Right lobe of liver (tissue), 6 donors: ENCODE data around the gene TNS3. TPM values are rescaled to one million over a fixed set of nuclear protein-coding genes. Genes with fewer than 3 reads are reported as not detected.

ENCODE experiments used
- ATAC-seq, 4 donors: fragments of 200-7000 bp; cut with Tn5 transposase; one replicate each; pipeline ENCODE4 v1.9.1; 2020; ENCODE audit warnings: mild to moderate bottlenecking in 4 of 4, moderate library complexity in 4 of 4
- DNase-seq, 3 donors: peaks; one replicate each; pipeline ENCODE4 v3.0.0-alpha.2; 2020
- H3K27ac ChIP-seq, 3 donors: fragments of 200-600 bp; one replicate each; pipeline ENCODE4 v1.8.0; 2022
- H3K27me3 ChIP-seq, 2 donors: fragments of 200-600 bp; one replicate each; pipeline ENCODE4 v1.8.0; 2022
- H3K36me3 ChIP-seq, 4 donors: fragments of 200-600 bp; sonication (generic) in 1 of 4; one replicate each; pipeline versions ENCODE4 v1.5.1 to v1.8.0; 2017 to 2022; ENCODE audit warnings: control low read depth in 1 of 4
- H3K4me1 ChIP-seq, 4 donors: fragments of 200-600 bp; sonication (generic) in 1 of 4; one replicate each; pipeline versions ENCODE4 v1.5.1 to v1.8.0; 2017 to 2022; ENCODE audit warnings: control low read depth in 1 of 4
- H3K4me3 ChIP-seq, 3 donors: fragments of 200-600 bp; one replicate each; pipeline ENCODE4 v1.8.0; 2022
- H3K9me3 ChIP-seq, 4 donors: fragments of 200-600 bp; sonication (generic) in 1 of 4; one replicate each; pipeline versions ENCODE4 v1.5.1 to v1.8.0; 2017 to 2022; ENCODE audit warnings: control low read depth in 1 of 4
- POLR2A ChIP-seq: fragments of 450-650 bp; IDR thresholded peaks from one replicate; pipeline ENCODE4 v1.6.1; 2017; ENCODE audit warnings: antibody characterized with exemption, mild to moderate bottlenecking
- WGBS: methylation state at CpG from one replicate; pipeline ENCODE4 v1.1.6; 2018; ENCODE audit warnings: low coverage, low lambda C conversion rate; ENCODE audit not compliant: insufficient coverage; ENCODE audit errors: missing lambda C conversion rate; 5-methylcytosine and 5-hydroxymethylcytosine counted together
- intact Hi-C, 2 donors: fragments of 100-400 bp; cut with DNase I; formaldehyde crosslinking; loops; one replicate each; pipeline versions ENCODE4 v1.11.2 to v1.14.1; 2022
- total RNA-seq, 6 experiments: library from RNA; depleted of rRNA in 2 of 6; stranded (reverse); fragments of >200 nt in 2 of 6; fragmentation: NEBNext Ultra II Directional in 3 of 6; extraction: Animal tissue kit (Norgen Biotek cat#: 25700) in 3 of 6; gene quantifications; one replicate each; pipeline versions ENCODE4 v1.1.0 to v1.2.4, GENCODE V29; 2016 to 2023
- TF ChIP-seq, protein P1 (sequence below), 4 donors: fragments of 200-600 bp in 3 of 4; fragments of 450-650 bp in 1 of 4; IDR thresholded peaks; one replicate each; pipeline versions ENCODE4 v1.5.1 to v1.8.0; 2016 to 2022; ENCODE audit warnings: antibody characterized with exemption in 4 of 4, mild to moderate bottlenecking in 2 of 4
- donor health status: DM: no; HTN: yes; CAD: no.
- donor health status: DM: no; HTN: no; CAD: no.
- donor health status: DM: no; HTN: no; CAD: no.
- donor health status: DM: no; HTN: yes; CAD: no.
- donor health status: DM: no; HTN: yes; CAD: no.

Gene TNS3
- total RNA-seq, 6 experiments from 2014 or later: 51.2 to 95.0 (median 58.4) TPM

DNA sequence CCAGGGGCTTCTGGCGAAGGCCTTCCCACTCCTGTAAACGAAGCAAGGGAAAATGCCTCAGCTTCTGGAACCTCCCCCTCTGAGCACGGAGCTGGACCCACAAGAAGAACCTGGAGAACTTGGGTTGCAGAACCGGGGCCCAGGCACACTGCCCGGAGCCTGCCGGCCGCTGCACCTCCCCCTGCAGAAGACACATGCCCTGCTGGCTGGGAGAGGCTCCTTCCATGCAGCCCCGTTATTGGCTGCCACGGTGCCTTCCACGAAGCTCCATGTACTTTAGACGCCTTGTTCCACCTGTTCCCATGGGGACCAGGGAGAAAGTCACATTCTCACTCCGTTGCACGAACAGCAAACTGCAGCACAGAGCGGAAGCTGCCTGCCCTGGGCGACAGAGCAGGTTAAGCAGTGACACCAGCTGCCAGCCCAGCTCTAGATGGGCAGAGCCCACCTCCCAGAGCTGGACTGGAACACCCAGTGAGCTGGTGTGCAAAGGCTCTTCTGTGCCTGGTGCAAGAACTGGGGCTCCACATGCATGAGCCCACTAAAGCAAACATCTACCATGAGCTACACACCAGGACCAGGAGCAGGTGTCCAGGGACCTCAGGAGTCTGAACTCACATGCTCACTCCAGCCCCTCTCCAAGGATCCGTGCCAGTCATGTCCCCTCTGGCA lies 70.1 kb downstream of the TNS3 start:
- WGBS: 36% methylated on average over 14 of the region's 16 CpGs
- Histone ChIP-seq H3K27me3 (no peaks in the 10 kb centered on the region), H3K27ac (peak overlapping the region; percentile 4 to 44 (median 6)), H3K4me3 (no peak overlapping the region), H3K9me3 (no peaks in the 10 kb centered on the region), H3K36me3 (peaks cover 0 to 2% (median 0%) of the 10 kb centered on the region in 4 donors), H3K4me1 (peaks cover 0 to 58% (median 24%) of the 10 kb centered on the region in 4 donors)
- intact Hi-C loops: no loop called here
- DNase-seq (no peak), ATAC-seq (peak; percentile 10 to 71 (median 52))
- no peak for TF ChIP-seq POLR2A
- TF ChIP-seq, protein P1, sequence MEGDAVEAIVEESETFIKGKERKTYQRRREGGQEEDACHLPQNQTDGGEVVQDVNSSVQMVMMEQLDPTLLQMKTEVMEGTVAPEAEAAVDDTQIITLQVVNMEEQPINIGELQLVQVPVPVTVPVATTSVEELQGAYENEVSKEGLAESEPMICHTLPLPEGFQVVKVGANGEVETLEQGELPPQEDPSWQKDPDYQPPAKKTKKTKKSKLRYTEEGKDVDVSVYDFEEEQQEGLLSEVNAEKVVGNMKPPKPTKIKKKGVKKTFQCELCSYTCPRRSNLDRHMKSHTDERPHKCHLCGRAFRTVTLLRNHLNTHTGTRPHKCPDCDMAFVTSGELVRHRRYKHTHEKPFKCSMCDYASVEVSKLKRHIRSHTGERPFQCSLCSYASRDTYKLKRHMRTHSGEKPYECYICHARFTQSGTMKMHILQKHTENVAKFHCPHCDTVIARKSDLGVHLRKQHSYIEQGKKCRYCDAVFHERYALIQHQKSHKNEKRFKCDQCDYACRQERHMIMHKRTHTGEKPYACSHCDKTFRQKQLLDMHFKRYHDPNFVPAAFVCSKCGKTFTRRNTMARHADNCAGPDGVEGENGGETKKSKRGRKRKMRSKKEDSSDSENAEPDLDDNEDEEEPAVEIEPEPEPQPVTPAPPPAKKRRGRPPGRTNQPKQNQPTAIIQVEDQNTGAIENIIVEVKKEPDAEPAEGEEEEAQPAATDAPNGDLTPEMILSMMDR (IDR thresholded peaks at IDR 0.05): no peak

GRCh38 chr7:47510786-47511185 lies 71.1 kb downstream of the TNS3 start:
- no peaks in the 10 kb centered on the region for H3K9me3 ChIP-seq
- DNase-seq: no peak
- no peaks in the 10 kb centered on the region for H3K27me3 ChIP-seq
- H3K36me3 ChIP-seq: peaks cover 0 to 5% (median 3%) of the 10 kb centered on the region in 4 donors
- H3K4me1 ChIP-seq: peaks cover 0 to 51% (median 20%) of the 10 kb centered on the region in 4 donors
- 51% methylated on average over 6 of the region's 6 CpGs for WGBS
- peak overlapping the region in 1 of 3 donors; percentile 44 for H3K27ac ChIP-seq
- H3K4me3 ChIP-seq: no peak overlapping the region
- intact Hi-C loops: no loop called here
- TF ChIP-seq POLR2A: no peak
- TF ChIP-seq, protein P1 (IDR thresholded peaks at IDR 0.05): no peak
- ATAC-seq: no peak

DNA sequence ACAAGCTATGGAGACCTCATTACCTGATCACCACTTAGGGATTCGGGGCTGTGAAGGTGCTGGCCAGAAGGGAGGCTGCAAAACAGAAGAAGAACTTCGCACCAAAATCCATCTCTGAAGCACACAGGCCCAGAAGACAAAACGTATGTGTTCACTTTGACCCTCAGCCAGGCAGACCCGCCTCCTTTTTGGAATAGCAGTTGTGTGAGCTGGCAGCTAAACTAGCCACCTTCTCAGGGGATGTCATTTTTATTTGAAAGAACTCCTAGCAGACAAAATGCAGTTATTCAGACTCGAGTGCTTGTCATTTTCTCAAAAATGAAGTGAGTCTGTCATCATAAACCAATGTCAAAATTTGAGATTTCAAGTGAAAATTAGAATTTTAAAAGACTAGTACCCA lies 71.7 kb downstream of the TNS3 start:
- Histone ChIP-seq H3K4me3 (no peak overlapping the region), H3K9me3 (no peaks in the 10 kb centered on the region), H3K4me1 (peaks cover 0 to 51% (median 20%) of the 10 kb centered on the region in 4 donors), H3K27me3 (no peaks in the 10 kb centered on the region), H3K27ac (no peak overlapping the region), H3K36me3 (peaks cover 0 to 7% (median 3%) of the 10 kb centered on the region in 4 donors)
- no peak for DNase-seq
- no peak for ATAC-seq
- no peak for TF ChIP-seq POLR2A
- TF ChIP-seq, protein P1 (IDR thresholded peaks at IDR 0.05): no peak
- 41% methylated on average over 3 of the region's 5 CpGs for WGBS
- intact Hi-C loops: no loop called here

GRCh38 chr7:47509571-47509970 lies 72.3 kb downstream of the TNS3 start:
- H3K4me1 ChIP-seq: peaks cover 0 to 51% (median 20%) of the 10 kb centered on the region in 4 donors
- TF ChIP-seq, protein P1 (IDR thresholded peaks at IDR 0.05): no peak
- no peak for TF ChIP-seq POLR2A
- DNase-seq (no peak), ATAC-seq (no peak)
- peaks cover 0 to 7% (median 3%) of the 10 kb centered on the region in 4 donors for H3K36me3 ChIP-seq
- H3K27ac ChIP-seq: no peak overlapping the region
- WGBS: 91% methylated on average over 5 of the region's 7 CpGs
- intact Hi-C loops: no loop called here
- H3K9me3 ChIP-seq: no peaks in the 10 kb centered on the region
- no peaks in the 10 kb centered on the region for H3K27me3 ChIP-seq
- no peak overlapping the region for H3K4me3 ChIP-seq
